NK-92 (cell line): ENCODE data around the gene STRN.

Experiments
- DNase-seq: peaks from one replicate; lab custom pipeline; 2025; ENCODE audit not compliant: unreplicated experiment; lab: John Stamatoyannopoulos, UW

The STRN gene

DNA sequence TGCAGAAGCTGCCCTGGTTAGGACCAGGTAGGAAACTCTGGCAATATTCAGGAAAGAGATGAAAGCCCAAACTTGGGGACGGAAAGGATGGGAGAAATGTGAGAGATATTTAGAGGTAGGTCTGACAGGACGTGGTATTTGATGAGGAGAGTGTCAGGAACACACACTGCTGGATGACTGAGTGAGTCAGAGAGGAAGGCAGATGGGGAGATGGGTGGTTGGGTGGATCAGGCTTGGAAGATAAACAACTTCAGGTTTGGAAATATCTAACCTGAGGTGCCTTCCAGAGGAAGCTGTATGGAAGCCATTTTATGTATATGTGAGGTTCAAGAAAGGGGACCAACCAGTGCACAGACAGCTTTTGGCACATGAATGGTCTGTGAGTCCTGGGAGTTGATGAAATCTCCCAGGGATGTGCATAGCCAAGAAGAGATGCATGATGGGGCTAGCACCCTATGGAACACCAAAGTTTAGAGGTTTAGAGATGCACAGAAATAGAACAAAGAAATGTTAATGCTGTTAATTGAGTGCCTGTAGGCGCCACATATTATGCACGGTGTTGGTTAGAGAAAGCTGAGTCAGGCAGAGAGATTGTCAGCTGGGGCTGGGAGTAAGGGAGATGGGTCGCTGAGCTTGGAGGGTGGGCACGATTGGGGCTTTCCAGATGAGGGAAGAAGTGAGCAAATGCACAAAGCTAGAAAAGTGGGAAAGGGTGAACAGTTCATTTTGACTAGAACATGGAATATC is 168.8 kb downstream of the STRN start:
- DNase-seq = no peak
